Activated naive CD8-positive, alpha-beta T cell treated with anti-CD3 and anti-CD28 coated beads, Interleukin-2, amount 10 ng/mL, durations not matched to agents 7 days and 5 days (primary cell): Measurements from ENCODE around the gene TBC1D2B. TPM values are rescaled to one million over a fixed set of nuclear protein-coding genes. Genes with fewer than 3 reads are reported as not detected.
A peak's percentile ranks its signal among the peaks of the same experiment; 100 is the strongest.

Experiments used
- ATAC-seq: fragments of 150-1000 bp; cut with Tn5 transposase; one replicate; pipeline ENCODE4 v1.10.0; 2021; ENCODE audit warnings: low read depth, moderate library complexity
- POLR2A ChIA-PET: fragments of 350-600 bp; sonication (Branson Sonifier 250); formaldehyde crosslinking; loops from one replicate; lab custom pipeline; 2021; ENCODE audit warnings: antibody characterized with exemption; lab: Charles Lee
- DNase-seq: peaks from one replicate; pipeline ENCODE4 v3.0.0; 2021
- H3K27ac Mint-ChIP-seq: one replicate; pipeline ENCODE4 v1.8.0; 2022; ENCODE audit warnings: mild to moderate bottlenecking, mixed read lengths
- H3K27me3 Mint-ChIP-seq: one replicate; pipeline ENCODE4 v1.8.0; 2022; ENCODE audit warnings: mild to moderate bottlenecking, moderate library complexity, mixed read lengths
- H3K36me3 Mint-ChIP-seq: one replicate; pipeline ENCODE4 v1.8.0; 2021; ENCODE audit warnings: mild to moderate bottlenecking, mixed read lengths
- H3K4me1 Mint-ChIP-seq: one replicate; pipeline ENCODE4 v1.8.0; 2021; ENCODE audit warnings: mixed read lengths
- H3K4me3 Mint-ChIP-seq: one replicate; pipeline ENCODE4 v1.8.0; 2022; ENCODE audit warnings: mild to moderate bottlenecking, moderate library complexity, mixed read lengths
- H3K9me3 Mint-ChIP-seq: one replicate; pipeline ENCODE4 v1.8.0; 2021; ENCODE audit warnings: mixed read lengths
- total RNA-seq, 2 experiments: library from RNA; stranded (reverse); gene quantifications; one replicate each; pipeline ENCODE4 v1.2.3, GENCODE V29; 2021

The TBC1D2B gene
- total RNA-seq, 2 experiments from 2014 or later, result 123 to 125 TPM

- H3K4me1 Mint-ChIP-seq, result peaks cover 71% of the 10 kb centered on the region
Measured at GRCh38 chr15:78055919-78056713, 21.4 kb downstream of the TBC1D2B start.

GRCh38 chr15:78054966-78055365 is 22.5 kb downstream of the TBC1D2B start:
- Mint-ChIP-seq H3K4me3 (peak overlapping the region; percentile 4), H3K9me3 (no peaks in the 10 kb centered on the region), H3K27me3 (no peaks in the 10 kb centered on the region), H3K27ac (peak overlapping the region; percentile 26), H3K4me1 (peaks cover 77% of the 10 kb centered on the region), H3K36me3 (peaks cover 31% of the 10 kb centered on the region)
- no peak for ATAC-seq
- POLR2A ChIA-PET, result no interaction called here
- DNase-seq, result no peak

More at GRCh38 chr15:78055919-78056713, 21.4 kb downstream of the TBC1D2B start:
- Mint-ChIP-seq H3K36me3 (peaks cover 30% of the 10 kb centered on the region), H3K27me3 (no peaks in the 10 kb centered on the region), H3K9me3 (no peaks in the 10 kb centered on the region), H3K27ac (peak overlapping the region; percentile 81), H3K4me3 (peak overlapping the region; percentile 51)
- DNase-seq (no peak), ATAC-seq (peak; percentile 57)
- POLR2A ChIA-PET, result interaction anchor here (0.7 to 2.1 kb wide), 4 partner anchors 9 to 596 kb away, joined by 6 read pairs; no protein-coding TSS in a partner anchor

GRCh38 chr15:78054518-78054917 is 23.0 kb downstream of the TBC1D2B start:
- POLR2A ChIA-PET, result no interaction called here
- no peak for ATAC-seq
- H3K4me1 Mint-ChIP-seq, result peaks cover 77% of the 10 kb centered on the region
- no peak overlapping the region for H3K4me3 Mint-ChIP-seq
- H3K27me3 Mint-ChIP-seq, result no peaks in the 10 kb centered on the region
- H3K36me3 Mint-ChIP-seq, result peaks cover 32% of the 10 kb centered on the region
- no peaks in the 10 kb centered on the region for H3K9me3 Mint-ChIP-seq
- no peak overlapping the region for H3K27ac Mint-ChIP-seq
- no peak for DNase-seq

- no peaks in the 10 kb centered on the region for H3K27me3 Mint-ChIP-seq
- peaks cover 80% of the 10 kb centered on the region for H3K4me1 Mint-ChIP-seq
- no peaks in the 10 kb centered on the region for H3K9me3 Mint-ChIP-seq
- ATAC-seq (no peak), DNase-seq (no peak)
- H3K27ac Mint-ChIP-seq, result peak overlapping the region; percentile 93
- peaks cover 32% of the 10 kb centered on the region for H3K36me3 Mint-ChIP-seq
- POLR2A ChIA-PET, result interaction anchor here (1.1 to 6.5 kb wide), 3 partner anchors 10 to 17 kb away, joined by 3 to 50 read pairs (median 42); no protein-coding TSS in a partner anchor
- H3K4me3 Mint-ChIP-seq, result peak overlapping the region; percentile 66
Measured at GRCh38 chr15:78052545-78052944, 25.0 kb downstream of the TBC1D2B start.

GRCh38 chr15:78052001-78052401 is 25.5 kb downstream of the TBC1D2B start:
- peaks cover 83% of the 10 kb centered on the region for H3K4me1 Mint-ChIP-seq
- no peaks in the 10 kb centered on the region for H3K9me3 Mint-ChIP-seq
- POLR2A ChIA-PET, result interaction anchor here (0.8 to 6.5 kb wide), 6 partner anchors 10 to 24 kb away, joined by 3 to 50 read pairs (median 12); no protein-coding TSS in a partner anchor
- H3K27me3 Mint-ChIP-seq, result no peaks in the 10 kb centered on the region
- DNase-seq (no peak), ATAC-seq (no peak)
- peaks cover 34% of the 10 kb centered on the region for H3K36me3 Mint-ChIP-seq
- H3K27ac Mint-ChIP-seq, result peak overlapping the region; percentile 93
- peak overlapping the region; percentile 66 for H3K4me3 Mint-ChIP-seq

- POLR2A ChIA-PET, result interaction anchor here (0.8 to 6.5 kb wide), 6 partner anchors 9 to 24 kb away, joined by 3 to 50 read pairs (median 12); no protein-coding TSS in a partner anchor
- Mint-ChIP-seq H3K4me3 (peak overlapping the region; percentile 66), H3K9me3 (no peaks in the 10 kb centered on the region), H3K36me3 (peaks cover 38% of the 10 kb centered on the region), H3K27ac (peak overlapping the region; percentile 93), H3K4me1 (peaks cover 83% of the 10 kb centered on the region), H3K27me3 (no peaks in the 10 kb centered on the region)
- DNase-seq (no peak), ATAC-seq (no peak)
Measured at GRCh38 chr15:78051596-78051995, 25.9 kb downstream of the TBC1D2B start.

- ATAC-seq, result no peak
- Mint-ChIP-seq H3K4me3 (peak overlapping the region; percentile 66), H3K27me3 (no peaks in the 10 kb centered on the region), H3K36me3 (peaks cover 37% of the 10 kb centered on the region), H3K9me3 (no peaks in the 10 kb centered on the region), H3K4me1 (peaks cover 81% of the 10 kb centered on the region), H3K27ac (peak overlapping the region; percentile 93)
- DNase-seq, result no peak
- POLR2A ChIA-PET, result interaction anchor here (1.1 to 6.5 kb wide), 7 partner anchors 9 to 32 kb away, joined by 3 to 50 read pairs (median 10); no protein-coding TSS in a partner anchor
Measured at GRCh38 chr15:78050826-78051225, 26.7 kb downstream of the TBC1D2B start.

- POLR2A ChIA-PET, result interaction anchor here (1.0 to 6.5 kb wide), 11 partner anchors 9 to 55 kb away, joined by 3 to 50 read pairs (median 5); no protein-coding TSS in a partner anchor
- H3K36me3 Mint-ChIP-seq, result peaks cover 34% of the 10 kb centered on the region
- peak overlapping the region; percentile 76 for H3K4me3 Mint-ChIP-seq
- no peaks in the 10 kb centered on the region for H3K9me3 Mint-ChIP-seq
- DNase-seq (no peak), ATAC-seq (peak; percentile 19)
- H3K27me3 Mint-ChIP-seq, result no peaks in the 10 kb centered on the region
- peaks cover 77% of the 10 kb centered on the region for H3K4me1 Mint-ChIP-seq
- H3K27ac Mint-ChIP-seq, result peak overlapping the region; percentile 93
Measured at GRCh38 chr15:78050441-78050809, 27.1 kb downstream of the TBC1D2B start.

- Mint-ChIP-seq H3K27ac (peak overlapping the region; percentile 93), H3K9me3 (no peaks in the 10 kb centered on the region), H3K4me1 (peaks cover 76% of the 10 kb centered on the region), H3K4me3 (peak overlapping the region; percentile 76), H3K27me3 (no peaks in the 10 kb centered on the region), H3K36me3 (peaks cover 30% of the 10 kb centered on the region)
- POLR2A ChIA-PET, result interaction anchor here (0.8 to 6.5 kb wide), 13 partner anchors 8 to 56 kb away, joined by 3 to 50 read pairs (median 5); no protein-coding TSS in a partner anchor
- DNase-seq (no peak), ATAC-seq (peak; percentile 80)
Measured at GRCh38 chr15:78049691-78050440, 27.6 kb downstream of the TBC1D2B start.

- H3K4me3 Mint-ChIP-seq, result no peak overlapping the region
- POLR2A ChIA-PET, result interaction anchor here (1.4 to 6.5 kb wide), 5 partner anchors 9 to 55 kb away, joined by 4 to 50 read pairs (median 6); no protein-coding TSS in a partner anchor
- H3K27ac Mint-ChIP-seq, result peak overlapping the region; percentile 93
- no peak for ATAC-seq
- H3K36me3 Mint-ChIP-seq, result peaks cover 37% of the 10 kb centered on the region
- H3K9me3 Mint-ChIP-seq, result no peaks in the 10 kb centered on the region
- H3K27me3 Mint-ChIP-seq, result no peaks in the 10 kb centered on the region
- DNase-seq, result no peak
- H3K4me1 Mint-ChIP-seq, result peaks cover 81% of the 10 kb centered on the region
Measured at GRCh38 chr15:78048628-78048920, 28.9 kb downstream of the TBC1D2B start.

GRCh38 chr15:78047761-78048627 is 29.5 kb downstream of the TBC1D2B start:
- Mint-ChIP-seq H3K27ac (peak overlapping the region; percentile 93), H3K4me3 (peak overlapping the region; percentile 53), H3K27me3 (no peaks in the 10 kb centered on the region), H3K9me3 (no peaks in the 10 kb centered on the region), H3K4me1 (peaks cover 83% of the 10 kb centered on the region), H3K36me3 (peaks cover 37% of the 10 kb centered on the region)
- peak; percentile 27 for ATAC-seq
- DNase-seq, result no peak
- POLR2A ChIA-PET, result interaction anchor here (0.9 to 6.5 kb wide), 7 partner anchors 9 to 65 kb away, joined by 3 to 50 read pairs (median 6); no protein-coding TSS in a partner anchor

GRCh38 chr15:78046796-78047341 is 30.6 kb downstream of the TBC1D2B start:
- Mint-ChIP-seq H3K4me3 (peak overlapping the region; percentile 53), H3K27me3 (no peaks in the 10 kb centered on the region), H3K4me1 (peaks cover 83% of the 10 kb centered on the region), H3K9me3 (no peaks in the 10 kb centered on the region), H3K27ac (peak overlapping the region; percentile 93), H3K36me3 (peaks cover 36% of the 10 kb centered on the region)
- POLR2A ChIA-PET, result interaction anchor here (1.1 to 6.5 kb wide), 5 partner anchors 10 to 58 kb away, joined by 4 to 50 read pairs (median 6); no protein-coding TSS in a partner anchor
- ATAC-seq (no peak), DNase-seq (no peak)
